Endodermal cell (in vitro differentiated cells): ENCODE measurements around the gene NCAM2. TPM values are rescaled to one million over a fixed set of nuclear protein-coding genes. Genes with fewer than 3 reads are reported as not detected.

Source experiments
- DNase-seq: peaks from one replicate; pipeline ENCODE4 v3.0.0-alpha.2; 2017
- H3K27ac ChIP-seq: 2 replicates; pipeline ENCODE4 v1.5.1; 2013; ENCODE audit warnings: mild to moderate bottlenecking, low read depth, low read length, moderate library complexity
- H3K27me3 ChIP-seq: 2 replicates; pipeline ENCODE4 v1.6.1; 2013; ENCODE audit warnings: mild to moderate bottlenecking, low read length, moderate library complexity; ENCODE audit not compliant: insufficient read depth, control insufficient read depth, poor library complexity, severe bottlenecking
- H3K36me3 ChIP-seq: 2 replicates; pipeline ENCODE4 v1.7.0; 2013; ENCODE audit warnings: mild to moderate bottlenecking, low read length, moderate library complexity; ENCODE audit not compliant: control insufficient read depth, insufficient read depth
- H3K4me1 ChIP-seq: one replicate; pipeline ENCODE4 v1.7.0; 2013; ENCODE audit warnings: low read length; ENCODE audit not compliant: control insufficient read depth, insufficient read depth
- H3K4me3 ChIP-seq: 2 replicates; pipeline ENCODE4 v1.5.1; 2013; ENCODE audit warnings: mild to moderate bottlenecking, low read length, moderate library complexity
- H3K9ac ChIP-seq: 2 replicates; pipeline ENCODE4 v1.6.1; 2013; ENCODE audit warnings: mild to moderate bottlenecking, low read length, moderate library complexity; ENCODE audit not compliant: poor library complexity, severe bottlenecking; ENCODE audit errors: extremely low read depth
- H3K9me3 ChIP-seq: 2 replicates; pipeline ENCODE4 v1.6.1; 2013; ENCODE audit warnings: mild to moderate bottlenecking, low read length, moderate library complexity; ENCODE audit not compliant: control insufficient read depth
- H3K27ac Mint-ChIP-seq: 2 replicates; pipeline ENCODE4 v1.8.0; 2020; ENCODE audit warnings: mixed read lengths
- H3K27me3 Mint-ChIP-seq: 2 replicates; pipeline ENCODE4 v1.8.0; 2021; ENCODE audit warnings: mild to moderate bottlenecking, mixed read lengths; ENCODE audit not compliant: insufficient read depth
- H3K36me3 Mint-ChIP-seq: 2 replicates; pipeline ENCODE4 v1.8.0; 2020; ENCODE audit warnings: low read depth, mixed read lengths
- H3K4me1 Mint-ChIP-seq: 2 replicates; pipeline ENCODE4 v1.8.0; 2020; ENCODE audit warnings: mixed read lengths
- H3K4me3 Mint-ChIP-seq: 2 replicates; pipeline ENCODE4 v1.8.0; 2020; ENCODE audit warnings: mild to moderate bottlenecking, moderate library complexity, mixed read lengths
- H3K9me3 Mint-ChIP-seq: 2 replicates; pipeline ENCODE4 v1.8.0; 2020; ENCODE audit warnings: mild to moderate bottlenecking, mixed read lengths
- CTCF ChIP-seq: fragments of 200-600 bp; sonication (generic); conservative IDR thresholded peaks from 2 replicates; pipeline ENCODE4 v1.5.0; 2021; ENCODE audit warnings: antibody characterized with exemption, mild to moderate bottlenecking
- WGBS, 2 experiments: methylation state at CpG; one replicate each; pipeline versions ENCODE4 v1.1.5 to v1.1.7; 2013; ENCODE audit warnings: missing lambda C conversion rate in 2 of 2, mixed read lengths in 1 of 2; ENCODE audit not compliant: insufficient coverage in 1 of 2, insufficient read length in 1 of 2; 5-methylcytosine and 5-hydroxymethylcytosine counted together
- total RNA-seq, 2 donors: library from RNA; stranded (reverse); fragmentation: NEBNext Ultra II Directional in 1 of 2; extraction: Animal tissue kit (Norgen Biotek cat#: 25700) in 1 of 2; gene quantifications; 2 replicates in 1 of 2; 3 replicates in 1 of 2; pipeline ENCODE4 v1.2.1, GENCODE V29; 2021

The NCAM2 gene
- total RNA-seq, 2 donors from 2014 or later, result 0.46 to 0.69 TPM

- Histone ChIP-seq H3K27ac (peak overlapping the region; percentile 74), H3K9me3 (no peaks in the 10 kb centered on the region), H3K4me3 (no peak overlapping the region), H3K9ac (no peak overlapping the region), H3K27me3 (no peaks in the 10 kb centered on the region), H3K4me1 (no peaks in the 10 kb centered on the region), H3K36me3 (no peaks in the 10 kb centered on the region)
- no peak for DNase-seq
- H3K27me3 Mint-ChIP-seq, result no peaks in the 10 kb centered on the region
- no peaks in the 10 kb centered on the region for H3K4me1 Mint-ChIP-seq
- 67 to 83% methylated on average over 1 to 4 of the region's 4 CpGs for WGBS, 2 experiments
- no peak overlapping the region for H3K4me3 Mint-ChIP-seq
- no peak for TF ChIP-seq CTCF
- no peaks in the 10 kb centered on the region for H3K36me3 Mint-ChIP-seq
- H3K27ac Mint-ChIP-seq, result no peak overlapping the region
- no peaks in the 10 kb centered on the region for H3K9me3 Mint-ChIP-seq
These were observed 29.8 kb upstream of the NCAM2 start for GRCh38 chr21:20968391-20968790.

DNA sequence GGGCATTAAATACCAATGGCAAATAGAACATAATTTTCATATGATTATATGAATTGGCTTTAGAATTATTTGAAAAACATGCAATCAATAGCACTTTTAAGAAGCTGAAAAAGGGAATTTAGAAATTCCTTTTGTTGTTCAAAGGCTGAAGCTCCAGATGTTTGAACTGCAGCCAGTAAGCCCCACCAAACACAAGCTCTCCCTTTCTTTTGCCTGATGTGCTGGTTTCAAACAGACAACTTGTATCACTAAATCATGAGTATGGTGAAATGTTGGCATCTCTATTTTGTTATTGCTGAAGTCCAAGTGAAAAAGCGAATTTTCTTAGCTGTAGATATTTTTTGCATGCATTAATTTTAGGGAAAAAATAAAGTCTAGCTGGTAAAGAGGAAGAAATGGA, 27.5 kb upstream of the NCAM2 start:
- no peaks in the 10 kb centered on the region for H3K9me3 Mint-ChIP-seq
- Histone ChIP-seq H3K27me3 (no peaks in the 10 kb centered on the region), H3K36me3 (no peaks in the 10 kb centered on the region), H3K4me1 (no peaks in the 10 kb centered on the region), H3K4me3 (no peak overlapping the region), H3K9me3 (no peaks in the 10 kb centered on the region), H3K27ac (no peak overlapping the region), H3K9ac (no peak overlapping the region)
- no peak overlapping the region for H3K27ac Mint-ChIP-seq
- no peak overlapping the region for H3K4me3 Mint-ChIP-seq
- no peaks in the 10 kb centered on the region for H3K27me3 Mint-ChIP-seq
- no peak for DNase-seq
- TF ChIP-seq CTCF, result no peak
- 21 to 71% methylated on average over 1 of the region's 1 CpG for WGBS, 2 experiments
- no peaks in the 10 kb centered on the region for H3K4me1 Mint-ChIP-seq
- no peaks in the 10 kb centered on the region for H3K36me3 Mint-ChIP-seq

DNA sequence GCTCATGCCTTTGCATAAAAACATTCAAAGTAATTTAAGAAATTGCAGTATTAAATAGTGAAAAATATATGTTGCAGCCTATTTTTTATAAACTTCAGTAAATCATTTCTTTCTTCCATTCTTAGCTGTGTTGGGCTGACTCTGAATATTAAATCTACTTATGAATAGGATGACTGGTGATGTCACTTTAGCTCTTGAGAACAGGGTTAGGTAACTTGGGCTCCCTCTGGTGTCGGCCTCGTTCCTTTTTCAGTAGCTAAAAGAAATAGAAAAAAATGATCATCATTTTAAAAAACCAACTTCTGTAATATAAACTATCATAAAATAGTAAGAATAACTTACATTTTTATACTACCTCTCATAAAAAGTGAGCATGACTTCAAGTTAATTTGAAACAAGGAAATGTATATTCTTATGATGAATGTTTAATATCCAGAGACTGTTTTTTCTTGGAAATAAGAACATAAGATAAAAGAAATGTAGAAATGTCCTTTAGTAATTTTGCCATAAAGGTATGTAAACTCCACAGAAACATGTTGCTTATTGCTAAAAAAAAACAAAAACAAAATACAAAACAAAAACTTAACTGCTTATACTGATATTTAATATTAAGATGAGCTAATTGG, 26.8 kb upstream of the NCAM2 start:
- Histone ChIP-seq H3K4me1 (no peaks in the 10 kb centered on the region), H3K4me3 (no peak overlapping the region), H3K9ac (no peak overlapping the region), H3K27ac (no peak overlapping the region), H3K36me3 (no peaks in the 10 kb centered on the region), H3K9me3 (no peaks in the 10 kb centered on the region), H3K27me3 (no peaks in the 10 kb centered on the region)
- Mint-ChIP-seq H3K27ac (no peak overlapping the region), H3K4me3 (no peak overlapping the region), H3K27me3 (no peaks in the 10 kb centered on the region), H3K36me3 (no peaks in the 10 kb centered on the region), H3K4me1 (no peaks in the 10 kb centered on the region), H3K9me3 (no peaks in the 10 kb centered on the region)
- peak; percentile 84 for TF ChIP-seq CTCF
- DNase-seq, result peak; percentile 73
- 30% methylated on average over 2 of the region's 2 CpGs; no CpG with 5 or more reads in 1 of the 2 experiments for WGBS, 2 experiments
